ENCODE data around the gene RNF157. TPM values are rescaled to one million over a fixed set of nuclear protein-coding genes. Genes with fewer than 3 reads are reported as not detected.
A peak's percentile ranks its signal among the peaks of the same experiment; 100 is the strongest.

The RNF157 gene
- total and polyA plus RNA-seq, 9 of the 15 experiments (the other 6 are each of a cell fraction or from before 2014, with no cell fraction given): 8.1 to 31.7 (median 20.8) TPM

GRCh38 chr17:76233588-76234353 is 6.5 kb downstream of the RNF157 start (continued):
- TF ChIP-seq GTF2E2 (tag; IDR thresholded peaks at IDR 0.05): no peak
- TF ChIP-seq PYGO2 (tag; IDR thresholded peaks at IDR 0.05): no peak
- TF ChIP-seq MEF2D (tag; conservative IDR thresholded peaks at IDR 0.05; ENCODE audit: low read depth): no peak
- no peak for TF ChIP-seq NR4A1 (CRISPR knock-in tag; IDR thresholded peaks at IDR 0.05)
- TF ChIP-seq NR4A1 (tag; IDR thresholded peaks at IDR 0.05): peak; percentile 75
- no peak for TF ChIP-seq ZNF41 (CRISPR knock-in tag; conservative IDR thresholded peaks at IDR 0.05)
- peak; percentile 8 to 66; a peak in 2 of 4 replicates for TF ChIP-seq KDM1A (IDR thresholded peaks at IDR 0.05)
- no peak for TF ChIP-seq MTF1 (CRISPR knock-in tag; IDR thresholded peaks at IDR 0.05; ENCODE audit: borderline replicate concordance)
- no peak for TF ChIP-seq THRB (CRISPR knock-in tag; conservative IDR thresholded peaks at IDR 0.05)
- TF ChIP-seq POLR3A (IDR thresholded peaks at IDR 0.05; ENCODE audit: borderline replicate concordance, extremely low read depth, insufficient read depth, insufficient read length): no peak
- no peak for TF ChIP-seq FOS (IDR thresholded peaks at IDR 0.05; ENCODE audit: extremely low read depth, insufficient read length)
- no peak for TF ChIP-seq FOXK2 (conservative IDR thresholded peaks at IDR 0.05 in 1 of 2, IDR thresholded peaks at IDR 0.05 in 1 of 2; ENCODE audit: low read depth in 2 of 2)
- no peak for TF ChIP-seq ZNF655 (CRISPR knock-in tag; IDR thresholded peaks at IDR 0.05)
- TF ChIP-seq ZNF140 (CRISPR knock-in tag; IDR thresholded peaks at IDR 0.05): no peak
- TF ChIP-seq ZNF668 (CRISPR knock-in tag; IDR thresholded peaks at IDR 0.05): no peak
- TF ChIP-seq ZMIZ1 (IDR thresholded peaks at IDR 0.05; ENCODE audit: low read depth in 2 of 2, low read length in 2 of 2): no peak
- TF ChIP-seq ZBTB33 (CRISPR knock-in tag; IDR thresholded peaks at IDR 0.05): peak; percentile 40; the same call in 1 of the 2 replicates
- TF ChIP-seq ATF7 (IDR thresholded peaks at IDR 0.05): no peak
